Measurements from ENCODE around the gene CYBB. TPM values are rescaled to one million over a fixed set of nuclear protein-coding genes. Genes with fewer than 3 reads are reported as not detected.

CYBB gene
- total RNA-seq, 4 donors from 2014 or later = 1.1 to 22.1 (median 8.2) TPM

DNA sequence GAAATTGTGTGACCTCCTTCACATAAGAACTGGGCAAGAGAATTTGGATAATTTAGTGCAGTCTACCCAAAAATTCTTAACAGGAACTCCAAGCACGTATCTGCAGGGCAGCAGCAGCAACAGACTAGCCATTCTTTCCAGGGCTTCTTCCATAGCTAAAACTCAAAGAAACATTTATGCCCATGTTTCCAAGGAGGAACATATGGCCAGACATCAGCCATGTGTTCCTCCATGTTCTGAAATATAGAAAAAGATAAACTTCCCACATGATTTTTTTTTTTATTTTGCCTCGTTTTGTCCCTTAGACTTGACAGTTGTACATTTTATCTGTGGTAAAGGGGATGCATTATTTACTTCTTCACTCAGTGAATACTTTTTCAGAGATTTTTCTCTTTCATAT is 27.6 kb upstream of the CYBB start:
- intact Hi-C loops (cut with DNase I) = no loop called here
- TF ChIP-seq, protein P1, sequence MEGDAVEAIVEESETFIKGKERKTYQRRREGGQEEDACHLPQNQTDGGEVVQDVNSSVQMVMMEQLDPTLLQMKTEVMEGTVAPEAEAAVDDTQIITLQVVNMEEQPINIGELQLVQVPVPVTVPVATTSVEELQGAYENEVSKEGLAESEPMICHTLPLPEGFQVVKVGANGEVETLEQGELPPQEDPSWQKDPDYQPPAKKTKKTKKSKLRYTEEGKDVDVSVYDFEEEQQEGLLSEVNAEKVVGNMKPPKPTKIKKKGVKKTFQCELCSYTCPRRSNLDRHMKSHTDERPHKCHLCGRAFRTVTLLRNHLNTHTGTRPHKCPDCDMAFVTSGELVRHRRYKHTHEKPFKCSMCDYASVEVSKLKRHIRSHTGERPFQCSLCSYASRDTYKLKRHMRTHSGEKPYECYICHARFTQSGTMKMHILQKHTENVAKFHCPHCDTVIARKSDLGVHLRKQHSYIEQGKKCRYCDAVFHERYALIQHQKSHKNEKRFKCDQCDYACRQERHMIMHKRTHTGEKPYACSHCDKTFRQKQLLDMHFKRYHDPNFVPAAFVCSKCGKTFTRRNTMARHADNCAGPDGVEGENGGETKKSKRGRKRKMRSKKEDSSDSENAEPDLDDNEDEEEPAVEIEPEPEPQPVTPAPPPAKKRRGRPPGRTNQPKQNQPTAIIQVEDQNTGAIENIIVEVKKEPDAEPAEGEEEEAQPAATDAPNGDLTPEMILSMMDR (IDR thresholded peaks at IDR 0.05) = no peak
- no peak for TF ChIP-seq POLR2A (IDR thresholded peaks at IDR 0.05)
- no peak for DNase-seq
- Histone ChIP-seq H3K4me3 (no peak overlapping the region), H3K27me3 (no peaks in the 10 kb centered on the region), H3K36me3 (no peaks in the 10 kb centered on the region), H3K9me3 (no peaks in the 10 kb centered on the region), H3K27ac (no peak overlapping the region), H3K4me1 (no peaks in the 10 kb centered on the region)
- WGBS, 2 donors = 67 to 70% methylated on average over 2 of the region's 2 CpGs

DNA sequence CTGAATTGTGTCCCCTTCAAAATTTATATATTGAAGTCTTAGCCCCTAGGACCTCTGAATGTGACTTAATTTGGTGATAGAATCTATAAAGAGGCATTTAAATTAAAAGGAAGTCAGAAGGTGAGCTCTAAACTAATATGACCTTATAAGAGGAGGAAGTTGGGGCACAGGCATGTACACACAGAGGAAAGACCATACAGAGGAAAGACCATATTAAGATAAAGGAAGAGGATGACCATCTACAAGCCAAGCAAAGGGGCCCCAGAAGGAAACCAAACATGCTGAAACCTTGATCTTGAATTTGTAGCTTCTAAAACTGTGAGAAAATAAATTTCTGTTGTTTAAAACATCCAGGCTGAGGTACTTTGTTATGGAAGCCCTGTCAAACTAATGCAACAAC is 26.9 kb upstream of the CYBB start:
- Histone ChIP-seq H3K4me1 (no peaks in the 10 kb centered on the region), H3K9me3 (no peaks in the 10 kb centered on the region), H3K27me3 (no peaks in the 10 kb centered on the region), H3K36me3 (no peaks in the 10 kb centered on the region), H3K27ac (no peak overlapping the region), H3K4me3 (no peak overlapping the region)
- intact Hi-C loops (cut with DNase I) = no loop called here
- TF ChIP-seq POLR2A (IDR thresholded peaks at IDR 0.05) = no peak
- TF ChIP-seq, protein P1 (IDR thresholded peaks at IDR 0.05) = no peak
- no peak for DNase-seq

DNA sequence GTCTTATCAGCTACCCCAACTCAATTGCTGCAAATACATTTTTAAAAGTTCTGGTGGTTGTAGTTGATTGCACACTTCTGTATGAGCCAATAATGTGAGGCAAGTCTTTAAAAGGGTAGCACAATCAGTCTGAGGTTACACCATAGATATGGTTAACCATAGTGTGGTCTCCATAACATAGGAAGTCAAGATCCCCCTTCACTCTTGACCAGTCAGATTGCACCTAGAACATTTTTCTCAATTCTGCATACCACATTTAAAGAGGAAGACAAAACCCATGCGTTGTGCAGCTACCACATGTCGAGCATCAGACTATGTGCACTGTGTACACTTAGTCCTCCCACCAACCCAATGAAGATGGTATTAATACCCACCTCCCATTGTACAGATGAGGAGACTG is 26.5 kb upstream of the CYBB start:
- intact Hi-C loops (cut with DNase I) = no loop called here
- 53 to 63% methylated on average over 2 of the region's 2 CpGs for WGBS, 2 donors
- no peak overlapping the region for H3K27ac ChIP-seq

DNA sequence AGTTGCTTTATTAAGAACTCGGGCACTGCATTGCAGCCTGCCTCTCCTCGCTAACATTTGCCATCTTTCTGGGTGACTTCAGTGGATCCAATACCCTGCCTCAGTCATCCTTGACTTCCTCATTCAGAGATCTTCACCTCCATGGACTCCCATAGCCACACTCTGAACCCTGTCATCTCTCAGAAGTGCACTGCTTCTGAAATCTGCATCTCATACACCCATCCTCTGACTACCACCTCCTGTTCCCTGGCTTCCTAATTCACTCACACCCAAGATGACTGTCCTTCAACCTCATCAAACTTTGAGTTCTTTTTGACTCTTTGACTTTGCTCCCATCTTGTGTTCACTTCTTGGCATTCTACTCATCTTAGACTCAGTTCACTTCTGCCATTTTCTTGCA is 25.3 kb upstream of the CYBB start:
- no peak for DNase-seq
- no peaks in the 10 kb centered on the region for H3K36me3 ChIP-seq
- H3K4me3 ChIP-seq = no peak overlapping the region
- no peaks in the 10 kb centered on the region for H3K4me1 ChIP-seq
- intact Hi-C loops (cut with DNase I) = no loop called here
- no peaks in the 10 kb centered on the region for H3K27me3 ChIP-seq
- H3K27ac ChIP-seq = no peak overlapping the region
- no peak for TF ChIP-seq POLR2A (IDR thresholded peaks at IDR 0.05)
- TF ChIP-seq, protein P1 (IDR thresholded peaks at IDR 0.05) = no peak
- 81 to 90% methylated on average over 2 of the region's 2 CpGs for WGBS, 2 donors
- H3K9me3 ChIP-seq = no peaks in the 10 kb centered on the region

More for the DNA sequence above, 26.5 kb upstream of the CYBB start:
- Histone ChIP-seq H3K27me3 (no peaks in the 10 kb centered on the region), H3K4me1 (no peaks in the 10 kb centered on the region), H3K9me3 (no peaks in the 10 kb centered on the region), H3K36me3 (no peaks in the 10 kb centered on the region), H3K4me3 (no peak overlapping the region)
- TF ChIP-seq POLR2A (IDR thresholded peaks at IDR 0.05) = no peak
- TF ChIP-seq, protein P1 (IDR thresholded peaks at IDR 0.05) = no peak
- DNase-seq = no peak

DNA sequence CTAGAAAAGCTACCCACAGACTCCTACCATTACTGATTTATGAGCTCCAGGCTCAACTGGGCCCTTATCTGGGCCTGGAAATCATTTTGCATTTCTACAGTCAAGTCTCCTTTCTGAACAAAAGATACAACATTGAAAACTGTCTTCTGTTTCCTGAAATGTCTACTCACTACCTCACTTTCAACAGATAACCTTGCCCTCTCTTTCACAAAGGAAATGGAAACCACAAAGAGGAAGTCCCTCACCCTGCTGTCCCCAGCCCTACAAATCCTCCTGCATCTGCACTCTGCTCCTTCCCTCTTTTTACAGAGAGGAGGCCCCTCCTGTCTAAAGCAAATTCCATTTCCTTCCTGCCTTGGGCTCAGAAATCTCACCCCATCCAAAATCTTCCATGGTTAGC is 24.8 kb upstream of the CYBB start:
- intact Hi-C loops (cut with DNase I) = no loop called here
- no peak for DNase-seq
- no peak for TF ChIP-seq POLR2A (IDR thresholded peaks at IDR 0.05)
- TF ChIP-seq, protein P1 (IDR thresholded peaks at IDR 0.05) = no peak

More for the DNA sequence above, 24.8 kb upstream of the CYBB start:
- Histone ChIP-seq H3K4me3 (no peak overlapping the region), H3K27me3 (no peaks in the 10 kb centered on the region), H3K4me1 (no peaks in the 10 kb centered on the region), H3K27ac (no peak overlapping the region), H3K9me3 (no peaks in the 10 kb centered on the region), H3K36me3 (no peaks in the 10 kb centered on the region)

Measured in esophagus squamous epithelium (tissue), 5 donors.